T-helper 1 cell treated with Interleukin-12 subunit alpha and Interleukin-12 subunit beta and Interleukin-4 antibody, amounts not matched to agents 30 μg/mL and 1 μg/mL, for 36 hours (primary cell): ENCODE results near the gene CT55.
"Not testable (repeated sequence)": the region's sequence is repeated elsewhere in the genome, so short reads cannot be mapped to it uniquely, and the experiment has no call there.

Experiments
- H3K27ac Mint-ChIP-seq: one replicate; pipeline ENCODE4 v1.8.0; 2021; ENCODE audit warnings: mild to moderate bottlenecking, mixed read lengths
- H3K27me3 Mint-ChIP-seq: one replicate; pipeline ENCODE4 v1.8.0; 2021; ENCODE audit warnings: low read depth, mixed read lengths
- H3K36me3 Mint-ChIP-seq: one replicate; pipeline ENCODE4 v1.8.0; 2021; ENCODE audit warnings: low read depth, mixed read lengths
- H3K4me1 Mint-ChIP-seq: one replicate; pipeline ENCODE4 v1.8.0; 2021; ENCODE audit warnings: low read depth, mixed read lengths
- H3K4me3 Mint-ChIP-seq: one replicate; pipeline ENCODE4 v1.8.0; 2021; ENCODE audit warnings: mild to moderate bottlenecking, moderate library complexity, mixed read lengths
- H3K9me3 Mint-ChIP-seq: one replicate; pipeline ENCODE4 v1.8.0; 2021; ENCODE audit warnings: mixed read lengths

CT55 gene

GRCh38 chrX:135116064-135116463, 55.1 kb downstream of the CT55 start:
- not testable (repeated sequence) for H3K4me1 Mint-ChIP-seq, H3K36me3 Mint-ChIP-seq, H3K4me3 Mint-ChIP-seq, H3K27ac Mint-ChIP-seq, H3K27me3 Mint-ChIP-seq, H3K9me3 Mint-ChIP-seq

GRCh38 chrX:135114392-135114791, 56.8 kb downstream of the CT55 start:
- no peaks in the 10 kb centered on the region for H3K9me3 Mint-ChIP-seq
- H3K27me3 Mint-ChIP-seq: peaks cover 12% of the 10 kb centered on the region
- no peak overlapping the region for H3K4me3 Mint-ChIP-seq
- H3K4me1 Mint-ChIP-seq: peaks cover 6% of the 10 kb centered on the region
- no peak overlapping the region for H3K27ac Mint-ChIP-seq
- no peaks in the 10 kb centered on the region for H3K36me3 Mint-ChIP-seq

GRCh38 chrX:135112743-135113142, 58.5 kb downstream of the CT55 start:
- Mint-ChIP-seq H3K36me3 (no peaks in the 10 kb centered on the region), H3K4me1 (peaks cover 6% of the 10 kb centered on the region), H3K27ac (no peak overlapping the region), H3K4me3 (no peak overlapping the region), H3K27me3 (peaks cover 26% of the 10 kb centered on the region), H3K9me3 (no peaks in the 10 kb centered on the region)

GRCh38 chrX:135112096-135112729, 59.0 kb downstream of the CT55 start:
- peaks cover 28% of the 10 kb centered on the region for H3K27me3 Mint-ChIP-seq
- H3K4me1 Mint-ChIP-seq: peaks cover 6% of the 10 kb centered on the region
- H3K36me3 Mint-ChIP-seq: no peaks in the 10 kb centered on the region
- no peak overlapping the region for H3K4me3 Mint-ChIP-seq
- H3K9me3 Mint-ChIP-seq: no peaks in the 10 kb centered on the region
- no peak overlapping the region for H3K27ac Mint-ChIP-seq

GRCh38 chrX:135109554-135109953, 61.6 kb downstream of the CT55 start:
- H3K4me3 Mint-ChIP-seq: no peak overlapping the region
- H3K27me3 Mint-ChIP-seq: peaks cover 33% of the 10 kb centered on the region
- H3K36me3 Mint-ChIP-seq: no peaks in the 10 kb centered on the region

More at GRCh38 chrX:135109554-135109953, 61.6 kb downstream of the CT55 start:
- no peaks in the 10 kb centered on the region for H3K9me3 Mint-ChIP-seq
- no peak overlapping the region for H3K27ac Mint-ChIP-seq
- peaks cover 5% of the 10 kb centered on the region for H3K4me1 Mint-ChIP-seq
